Smooth muscle cell of trachea (primary cell): ENCODE results near the gene PEAR1. TPM values are rescaled to one million over a fixed set of nuclear protein-coding genes. Genes with fewer than 3 reads are reported as not detected.

Experiments used
- total RNA-seq: library from RNA; depleted of rRNA; stranded (reverse); fragments of >200 nt; gene quantifications from 2 replicates; pipeline ENCODE4 v1.2.1, GENCODE V29; 2014

PEAR1 gene
- total RNA-seq, result 5.6 and 7.4 TPM in 2 replicates

GRCh38 chr1:156893048-156893953 lies at the start of gene PEAR1:
Gene PEAR1, plus strand, starts transcription at chr1:156893718. Its CDS starts 10,209 bp downstream, at chr1:156903927.

GRCh38 chr1:156858959-156859522 lies 34.5 kb upstream of the PEAR1 start, which contains the start of gene INSRR:
Gene INSRR, minus strand, starts transcription at chr1:156859117. Its CDS starts 496 bp downstream, at chr1:156858621.

DNA sequence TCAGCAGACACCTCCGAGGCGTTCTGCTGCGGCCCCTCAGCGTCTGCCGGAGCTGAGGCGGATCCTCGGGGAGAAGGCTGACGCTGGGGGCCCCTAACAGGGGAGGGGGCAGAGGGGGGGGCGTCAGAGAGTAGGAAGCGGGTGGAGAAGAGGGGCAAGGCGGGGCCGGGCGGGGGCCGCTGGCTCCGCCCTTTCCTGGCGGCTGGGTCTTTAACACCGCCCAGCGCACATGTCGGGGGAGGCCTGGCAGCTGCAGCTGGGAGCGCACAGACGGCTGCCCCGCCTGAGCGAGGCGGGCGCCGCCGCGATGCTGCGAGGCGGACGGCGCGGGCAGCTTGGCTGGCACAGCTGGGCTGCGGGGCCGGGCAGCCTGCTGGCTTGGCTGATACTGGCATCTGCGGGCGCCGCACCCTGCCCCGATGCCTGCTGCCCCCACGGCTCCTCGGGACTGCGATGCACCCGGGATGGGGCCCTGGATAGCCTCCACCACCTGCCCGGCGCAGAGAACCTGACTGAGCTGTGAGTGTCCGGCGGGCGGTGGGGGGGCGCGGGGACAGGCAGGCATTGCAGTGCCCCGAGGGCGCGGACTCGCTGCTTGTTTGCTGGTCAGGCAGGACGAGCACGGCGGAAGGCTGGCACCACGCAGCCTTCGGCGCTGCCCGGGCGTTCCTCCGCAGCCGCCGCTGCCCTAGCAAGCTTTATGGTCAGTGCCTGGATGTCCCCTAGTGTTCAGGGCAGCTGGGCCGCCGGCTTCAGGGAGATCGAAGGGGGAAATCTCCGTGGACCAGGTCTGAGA lies 32.7 kb upstream of the PEAR1 start, which contains the start of gene NTRK1:
Gene NTRK1, plus strand, starts transcription at position 238 of the 796 bp plus-strand sequence. Its CDS starts 70 bp downstream, at position 308.

DNA sequence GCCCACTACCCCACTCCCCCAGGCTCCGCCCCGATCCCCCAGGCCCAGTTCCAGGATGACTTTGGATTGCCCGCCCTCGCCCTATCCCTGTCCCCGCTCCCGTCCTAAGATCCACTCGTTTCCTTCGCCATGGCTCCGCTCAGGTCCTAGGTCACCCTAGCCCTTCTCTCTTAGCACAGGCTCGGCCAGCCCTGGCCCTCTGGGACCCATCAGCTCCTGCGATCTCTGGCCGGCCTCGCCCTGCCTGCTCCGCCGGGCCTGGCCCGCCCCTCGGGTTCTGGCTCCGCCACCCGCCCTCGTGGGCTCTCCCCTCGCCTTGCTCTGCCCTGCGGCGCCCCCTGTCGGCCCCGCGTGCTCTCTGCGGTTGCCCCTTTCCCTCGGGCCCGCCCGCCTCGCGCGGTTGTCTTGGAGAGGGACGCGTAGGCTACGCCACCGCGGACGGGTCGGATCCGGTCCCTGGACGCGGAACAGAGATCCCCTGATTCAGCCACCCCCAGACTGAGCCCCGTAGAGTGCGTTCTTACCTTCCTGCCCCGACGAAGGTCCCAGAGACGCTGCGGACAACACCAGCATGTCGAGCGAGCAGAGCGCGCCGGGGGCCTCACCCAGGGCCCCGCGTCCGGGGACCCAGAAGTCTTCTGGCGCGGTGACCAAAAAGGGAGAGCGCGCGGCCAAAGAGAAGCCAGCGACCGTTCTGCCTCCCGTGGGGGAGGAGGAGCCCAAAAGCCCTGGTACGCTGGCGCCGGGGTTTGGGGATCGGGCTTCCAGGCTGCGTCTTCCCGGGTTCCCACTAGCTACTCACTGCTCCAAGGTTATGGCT lies 26.9 kb downstream of the PEAR1 start, which contains the start of gene LRRC71:
Gene LRRC71, plus strand, starts transcription at position 400 of the 820 bp plus-strand sequence. Its CDS starts 172 bp downstream, at position 572.

Other genes starting within 250 kb of the PEAR1 start
- 58.2 and 110 TPM in 2 replicates for gene NES, start 216.3 kb upstream of the PEAR1 start, total RNA-seq
- 248 and 256 TPM in 2 replicates for gene CRABP2, start 188.1 kb upstream of the PEAR1 start, total RNA-seq
- 15.9 and 17.0 TPM in 2 replicates for gene METTL25B, start 165.2 kb upstream of the PEAR1 start, total RNA-seq
- 4.7 and 7.4 TPM in 2 replicates for gene ISG20L2, start 165.0 kb upstream of the PEAR1 start, total RNA-seq
- 42.2 and 53.4 TPM in 2 replicates for gene MRPL24, start 152.6 kb upstream of the PEAR1 start, total RNA-seq
- gene HDGF, start 142.0 kb upstream of the PEAR1 start, total RNA-seq, result 128 and 251 TPM in 2 replicates
- 14.1 and 15.4 TPM in 2 replicates for gene PRCC, start 126.2 kb upstream of the PEAR1 start, total RNA-seq
- not detected in 2 replicates for gene SH2D2A, start 76.9 kb upstream of the PEAR1 start, total RNA-seq
- under 0.01 TPM in 1 of 2 replicates, not detected in the other for gene INSRR, start 34.6 kb upstream of the PEAR1 start, total RNA-seq
- gene NTRK1, start 32.9 kb upstream of the PEAR1 start, total RNA-seq, result not detected in 2 replicates
- not detected in 2 replicates for gene LRRC71, start 26.9 kb downstream of the PEAR1 start, total RNA-seq
- 22.4 and 37.4 TPM in 2 replicates for gene ARHGEF11, start 152.0 kb downstream of the PEAR1 start, total RNA-seq
- not detected in 2 replicates for gene ETV3L, start 206.1 kb downstream of the PEAR1 start, total RNA-seq
- gene ETV3, start 244.7 kb downstream of the PEAR1 start, total RNA-seq, result 12.7 and 13.7 TPM in 2 replicates